Panc1 (cell line): Measurements from ENCODE around the gene FBXL19. TPM values are rescaled to one million over a fixed set of nuclear protein-coding genes. Genes with fewer than 3 reads are reported as not detected.
A peak's percentile ranks its signal among the peaks of the same experiment; 100 is the strongest.
"Not testable (repeated sequence)": the region's sequence is repeated elsewhere in the genome, so short reads cannot be mapped to it uniquely, and the experiment has no call there.

ENCODE experiments used
- ATAC-seq: fragments of 200-7000 bp; cut with Tn5 transposase; 2 replicates; pipeline ENCODE4 v1.9.1; 2020; ENCODE audit warnings: mild to moderate bottlenecking, moderate library complexity
- BruUV-seq: library from RNA; stranded (reverse); fragments of 400-500 nt; replicated peaks from 2 replicates; lab custom pipeline; 2021; lab: Mats Ljungman, UMichigan
- CTCF ChIA-PET: fragments of 300-600 bp; sonication (Branson Sonifier 250); formaldehyde crosslinking; loops from one replicate; lab custom pipeline; 2022; ENCODE audit warnings: antibody characterized with exemption; lab: Charles Lee
- POLR2A ChIA-PET: fragments of 300-600 bp; sonication (Branson Sonifier 250); formaldehyde crosslinking; loops from one replicate; lab custom pipeline; 2022; ENCODE audit warnings: antibody characterized with exemption; lab: Charles Lee
- DNase-seq: peaks from one replicate; pipeline ENCODE4 v3.0.0-alpha.2; 2010; ENCODE audit warnings: low read depth, low spot score
- H3K27ac ChIP-seq: 2 replicates; pipeline ENCODE4 v1.5.1; 2011; ENCODE audit warnings: mild to moderate bottlenecking, low read length, inconsistent platforms
- H3K27me3 ChIP-seq: fragments of 200-500 bp; sonication (Bioruptor generic); 2 replicates; pipeline ENCODE4 v1.6.0; 2014; ENCODE audit warnings: low read length, inconsistent platforms; ENCODE audit not compliant: control insufficient read depth, insufficient read depth
- H3K36me3 ChIP-seq: fragments of 200-500 bp; sonication (Bioruptor generic); 2 replicates; pipeline ENCODE4 v1.5.1; 2014; ENCODE audit warnings: inconsistent platforms, mild to moderate bottlenecking, low read length, moderate library complexity; ENCODE audit not compliant: control insufficient read depth, insufficient read depth
- H3K4me1 ChIP-seq: 2 replicates; pipeline ENCODE4 v1.5.1; 2011; ENCODE audit warnings: inconsistent platforms, mild to moderate bottlenecking, low read length, moderate library complexity; ENCODE audit not compliant: control insufficient read depth, insufficient read depth
- H3K4me3 ChIP-seq, 2 experiments: 2 replicates each; pipeline ENCODE4 v1.5.1; 2011 to 2012; ENCODE audit warnings: low read depth in 2 of 2, low read length in 2 of 2, mild to moderate bottlenecking in 2 of 2, inconsistent platforms in 1 of 2, moderate library complexity in 1 of 2
- H3K9me3 ChIP-seq: fragments of 200-500 bp; sonication (Bioruptor generic); 2 replicates; pipeline ENCODE4 v1.5.1; 2014; ENCODE audit warnings: low read depth, mild to moderate bottlenecking, inconsistent platforms, low read length, moderate library complexity; ENCODE audit not compliant: control insufficient read depth, insufficient read depth
- POLR2AphosphoS5 ChIP-seq: IDR thresholded peaks from 2 replicates; pipeline ENCODE4 v1.6.1; 2012; ENCODE audit warnings: mild to moderate bottlenecking, low read depth, low read length, moderate library complexity
- REST ChIP-seq, 2 experiments: IDR thresholded peaks; 2 replicates each; pipeline ENCODE4 v1.6.1; 2011 to 2012; ENCODE audit warnings: low read depth in 2 of 2, control low read depth in 1 of 2, low read length in 1 of 2, mild to moderate bottlenecking in 1 of 2, moderate library complexity in 1 of 2; ENCODE audit not compliant: insufficient read depth in 1 of 2
- SIN3A ChIP-seq: IDR thresholded peaks from 2 replicates; pipeline ENCODE4 v1.6.1; 2012; ENCODE audit warnings: low read depth, mild to moderate bottlenecking, low read length, moderate library complexity, borderline replicate concordance; ENCODE audit not compliant: insufficient read depth
- TCF7L2 ChIP-seq: IDR thresholded peaks from 2 replicates; pipeline ENCODE4 v1.6.1; 2011; ENCODE audit warnings: mild to moderate bottlenecking, low read depth, low read length, inconsistent platforms
- in situ Hi-C: cut with HindIII; loops from 2 replicates; pipeline ENCODE4 v1.10.0; 2016; ENCODE audit warnings: low sequenced_read_pairs, low pct_unique_long_range_greater_than_20kb
- intact Hi-C: fragments of 100-400 bp; cut with micrococcal nuclease; formaldehyde crosslinking; loops from one replicate; pipeline ENCODE4 v1.10.0; 2022; ENCODE audit not compliant: unreplicated experiment
- total RNA-seq: library from RNA; stranded (reverse); gene quantifications from one replicate; pipeline ENCODE4 v1.2.1, GENCODE V29; 2021; ENCODE audit not compliant: unreplicated experiment
- TF ChIP-seq, protein P1 (sequence below): fragments of 450-650 bp; IDR thresholded peaks from 2 replicates; pipeline ENCODE4 v1.5.1; 2017; ENCODE audit warnings: mild to moderate bottlenecking

FBXL19 gene
- total RNA-seq, 1 experiment from 2014 or later = 52.3 TPM

DNA sequence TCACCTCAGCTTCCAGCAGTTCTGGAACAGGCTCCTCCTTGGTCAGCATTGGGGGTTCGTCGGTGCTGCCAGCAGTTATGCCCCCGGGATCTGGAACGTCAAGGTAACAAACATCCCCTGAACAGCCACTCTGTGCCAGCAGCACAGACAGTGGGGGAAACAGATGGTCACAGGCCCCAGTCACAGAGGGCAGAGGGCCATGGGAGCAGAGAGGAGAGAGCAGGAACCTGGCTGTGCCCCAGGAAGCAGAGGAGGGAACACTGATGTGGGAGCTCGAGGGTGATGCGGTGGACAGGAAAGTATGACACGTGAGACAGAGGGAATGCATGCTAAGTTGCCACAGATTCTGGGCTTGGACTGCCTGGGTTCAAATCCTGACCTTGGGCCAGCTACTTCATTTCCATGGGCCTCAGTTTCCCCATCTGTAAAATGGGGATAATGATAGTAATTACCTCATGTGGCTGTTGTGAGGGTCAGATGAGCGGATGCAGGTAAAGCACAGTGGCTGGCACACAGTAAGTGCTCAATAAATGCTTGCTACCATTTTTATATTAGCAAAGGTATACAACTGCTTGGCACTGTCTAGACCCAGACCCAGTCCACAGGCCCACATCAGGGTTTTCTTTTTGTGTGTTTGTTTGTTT, 34.4 kb upstream of the FBXL19 start:
- ATAC-seq = no peak
- in situ Hi-C loops (no loop called here), intact Hi-C loops (no loop called here)
- no peak overlapping the region for H3K27ac ChIP-seq
- peaks cover 7% of the 10 kb centered on the region; the same call in 1 of the 2 replicates for H3K4me1 ChIP-seq
- no peaks in the 10 kb centered on the region for H3K9me3 ChIP-seq
- ChIA-PET POLR2A (no interaction called here), CTCF (no interaction called here)
- no TSS peak for BruUV-seq
- no peaks in the 10 kb centered on the region for H3K36me3 ChIP-seq
- no peak for DNase-seq
- H3K4me3 ChIP-seq = no peak overlapping the region
- TF ChIP-seq POLR2AphosphoS5 = no peak
- no peaks in the 10 kb centered on the region for H3K27me3 ChIP-seq

- Histone ChIP-seq H3K4me1 (peaks cover 12% of the 10 kb centered on the region), H3K36me3 (no peaks in the 10 kb centered on the region), H3K4me3 (no peak overlapping the region), H3K27me3 (no peaks in the 10 kb centered on the region), H3K9me3 (no peaks in the 10 kb centered on the region), H3K27ac (no peak overlapping the region)
- no peak for TF ChIP-seq TCF7L2
- TF ChIP-seq REST (IDR thresholded peaks at IDR 0.05; ENCODE audit: insufficient read depth in 1 of 2, low read depth in 2 of 2, low read length in 1 of 2) = no peak
- no peak for TF ChIP-seq SIN3A
- no peak for TF ChIP-seq POLR2AphosphoS5
- TF ChIP-seq, protein P1, sequence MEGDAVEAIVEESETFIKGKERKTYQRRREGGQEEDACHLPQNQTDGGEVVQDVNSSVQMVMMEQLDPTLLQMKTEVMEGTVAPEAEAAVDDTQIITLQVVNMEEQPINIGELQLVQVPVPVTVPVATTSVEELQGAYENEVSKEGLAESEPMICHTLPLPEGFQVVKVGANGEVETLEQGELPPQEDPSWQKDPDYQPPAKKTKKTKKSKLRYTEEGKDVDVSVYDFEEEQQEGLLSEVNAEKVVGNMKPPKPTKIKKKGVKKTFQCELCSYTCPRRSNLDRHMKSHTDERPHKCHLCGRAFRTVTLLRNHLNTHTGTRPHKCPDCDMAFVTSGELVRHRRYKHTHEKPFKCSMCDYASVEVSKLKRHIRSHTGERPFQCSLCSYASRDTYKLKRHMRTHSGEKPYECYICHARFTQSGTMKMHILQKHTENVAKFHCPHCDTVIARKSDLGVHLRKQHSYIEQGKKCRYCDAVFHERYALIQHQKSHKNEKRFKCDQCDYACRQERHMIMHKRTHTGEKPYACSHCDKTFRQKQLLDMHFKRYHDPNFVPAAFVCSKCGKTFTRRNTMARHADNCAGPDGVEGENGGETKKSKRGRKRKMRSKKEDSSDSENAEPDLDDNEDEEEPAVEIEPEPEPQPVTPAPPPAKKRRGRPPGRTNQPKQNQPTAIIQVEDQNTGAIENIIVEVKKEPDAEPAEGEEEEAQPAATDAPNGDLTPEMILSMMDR = no peak
- in situ Hi-C loops = no loop called here
- no TSS peak for BruUV-seq
- ChIA-PET POLR2A (interaction anchor here (0.6 kb wide), 2 partner anchors 48 to 1005 kb away, joined by 3 to 11 read pairs; no protein-coding TSS in a partner anchor), CTCF (no interaction called here)
- no peak for ATAC-seq
- intact Hi-C loops = no loop called here
- DNase-seq = no peak
Measured at GRCh38 chr16:30889721-30890120, 33.7 kb upstream of the FBXL19 start.

GRCh38 chr16:30891043-30891823, 32.1 kb upstream of the FBXL19 start:
- in situ Hi-C loops, H3K36me3 ChIP-seq, intact Hi-C loops, H3K27ac ChIP-seq, H3K27me3 ChIP-seq, ATAC-seq, DNase-seq, H3K4me3 ChIP-seq, H3K9me3 ChIP-seq: not testable (repeated sequence)
- H3K4me1 ChIP-seq = peaks cover 24% of the 10 kb centered on the region
- TSS peak; percentile 66 for BruUV-seq
- CTCF ChIA-PET = interaction anchor here (0.7 kb wide), 1 partner anchor 16 kb away, joined by 4 read pairs; no protein-coding TSS in a partner anchor
- POLR2A ChIA-PET = interaction anchor here (0.8 kb wide), 1 partner anchor 16 kb away, joined by 13 read pairs; no protein-coding TSS in a partner anchor
